Stimulated activated CD4-positive, alpha-beta T cell treated with anti-CD3 and anti-CD28 coated beads, Interleukin-2, amount 100 ng/mL, for 48 hours (primary cell): ENCODE measurements around the gene RNF181.
"Not testable (repeated sequence)": the region's sequence is repeated elsewhere in the genome, so short reads cannot be mapped to it uniquely, and the experiment has no call there.

Experiments
- DNase-seq, 2 donors: peaks; one replicate each; pipeline ENCODE4 v3.0.0-alpha.2; 2020

The RNF181 gene

GRCh38 chr2:85577386-85578242 is 17.9 kb upstream of the RNF181 start, which contains the start of gene VAMP8:
Gene VAMP8 (plus strand): TSS chr2:85577586. CDS start chr2:85577647, 61 bp downstream.
- DNase-seq, result peak; percentile 49 to 53

DNA sequence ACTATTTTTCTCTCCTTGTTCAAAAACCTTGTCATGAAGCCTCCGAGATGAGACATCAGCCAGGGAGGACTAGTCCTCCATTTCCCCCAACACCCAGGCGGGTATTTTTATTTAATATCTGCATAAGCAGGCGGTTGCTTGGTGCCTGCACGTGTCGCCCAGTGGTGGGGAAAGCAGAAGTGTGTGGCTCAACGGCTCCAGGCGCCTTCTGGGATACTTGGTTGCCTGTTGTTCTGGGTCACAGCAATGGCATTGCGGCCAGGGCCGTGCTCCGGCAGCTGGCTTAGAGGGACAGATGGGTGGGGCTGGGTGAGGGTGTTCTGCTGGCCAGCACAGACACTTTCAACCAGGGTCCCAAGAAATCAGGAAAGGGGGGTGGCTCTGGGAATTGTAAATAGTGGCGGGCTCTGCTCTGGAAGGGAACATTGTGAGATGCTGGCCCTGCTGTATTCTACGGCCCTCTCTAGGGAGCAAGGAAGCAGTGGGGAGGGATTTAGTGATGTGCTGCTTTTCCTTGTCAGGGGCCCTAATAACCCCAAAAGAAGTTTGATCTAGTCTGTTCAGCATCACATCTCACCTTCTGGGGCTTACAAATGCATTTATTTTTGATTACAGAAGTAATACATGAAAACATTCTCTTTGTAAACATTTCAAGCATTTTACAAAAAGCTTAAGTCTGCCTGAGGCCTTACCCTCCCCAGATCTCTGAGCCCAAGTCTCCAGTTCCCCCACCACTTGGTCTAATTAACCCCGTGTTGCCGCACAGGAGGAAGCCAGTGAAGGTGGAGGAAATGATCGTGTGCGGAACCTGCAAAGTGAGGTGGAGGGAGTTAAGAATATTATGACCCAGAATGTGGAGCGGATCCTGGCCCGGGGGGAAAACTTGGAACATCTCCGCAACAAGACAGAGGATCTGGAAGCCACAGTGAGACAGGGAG is 17.0 kb upstream of the RNF181 start:
- no peak for DNase-seq

DNA sequence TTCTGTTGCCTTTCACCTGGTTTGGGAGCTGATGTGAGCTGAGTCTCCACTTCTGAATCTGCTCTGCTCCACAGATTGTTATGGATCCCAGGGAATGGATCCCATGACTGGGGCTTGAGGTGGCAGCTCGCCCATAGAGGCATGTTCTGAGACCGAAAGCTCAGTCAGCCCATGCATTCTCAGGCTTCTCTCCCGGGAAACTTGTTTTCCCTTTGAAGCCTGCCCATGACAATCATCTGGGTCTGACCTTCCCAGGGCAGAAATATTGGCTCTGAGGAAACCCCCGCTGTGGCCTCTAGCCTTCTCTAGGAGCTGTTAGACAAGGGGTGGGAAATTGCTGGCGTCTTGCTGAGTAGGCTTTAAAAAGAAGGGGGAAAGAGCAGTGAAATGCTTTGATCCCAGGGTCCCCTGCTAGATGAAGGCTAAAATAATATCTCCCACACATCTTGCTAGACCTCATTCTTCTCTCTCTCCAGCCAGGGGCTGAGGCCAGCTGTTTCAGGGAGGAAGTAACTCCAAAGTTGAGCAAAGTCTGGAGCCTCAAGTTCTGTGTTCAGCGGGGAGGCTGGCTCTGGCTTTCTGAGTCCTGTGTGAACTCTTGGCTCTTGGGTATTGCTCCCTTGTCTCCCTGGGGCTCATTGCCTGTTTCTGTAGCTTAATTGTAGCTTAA is 16.1 kb upstream of the RNF181 start:
- DNase-seq, result no peak

- no peak for DNase-seq
These were observed 15.3 kb upstream of the RNF181 start for GRCh38 chr2:85580206-85580605.

GRCh38 chr2:85582492-85582891 is 13.1 kb upstream of the RNF181 start:
- no peak for DNase-seq

GRCh38 chr2:85583667-85584353 is 11.7 kb upstream of the RNF181 start:
- DNase-seq, result no peak

DNA sequence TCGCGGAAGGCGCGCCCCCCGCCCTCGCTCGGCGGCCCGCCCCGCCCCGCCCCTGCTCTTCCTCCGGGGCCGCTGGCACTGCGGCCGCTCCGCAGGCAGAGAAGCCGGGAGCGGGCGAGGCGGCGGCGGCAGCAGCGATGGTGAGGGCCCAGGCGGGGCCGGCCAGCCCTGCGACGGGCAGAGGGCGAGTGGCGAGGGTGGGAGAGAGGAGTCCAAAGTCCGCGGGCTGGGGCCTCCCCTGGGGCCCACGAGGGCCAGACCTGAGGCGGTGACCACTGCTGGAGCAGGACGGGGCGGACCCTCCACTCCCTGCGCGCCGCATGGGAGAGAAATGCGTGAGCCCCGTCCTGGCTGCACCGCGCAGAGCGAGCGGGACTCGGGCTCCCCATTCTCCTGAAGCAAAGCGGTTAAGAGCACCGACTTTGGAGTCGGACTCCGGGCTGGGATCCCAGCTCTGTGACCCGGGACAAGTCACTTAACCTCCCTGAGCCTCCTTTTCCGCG is 11.1 kb upstream of the RNF181 start, which contains the start of gene VAMP5:
TSS of gene VAMP5 (plus strand) at position 78 of the 503 bp plus-strand sequence. CDS start at position 138, 60 bp downstream.
- no peak for DNase-seq

GRCh38 chr2:85584857-85585780 is 10.4 kb upstream of the RNF181 start:
- DNase-seq, result no peak

GRCh38 chr2:85585781-85586105 is 9.8 kb upstream of the RNF181 start:
- DNase-seq, result no peak

DNA sequence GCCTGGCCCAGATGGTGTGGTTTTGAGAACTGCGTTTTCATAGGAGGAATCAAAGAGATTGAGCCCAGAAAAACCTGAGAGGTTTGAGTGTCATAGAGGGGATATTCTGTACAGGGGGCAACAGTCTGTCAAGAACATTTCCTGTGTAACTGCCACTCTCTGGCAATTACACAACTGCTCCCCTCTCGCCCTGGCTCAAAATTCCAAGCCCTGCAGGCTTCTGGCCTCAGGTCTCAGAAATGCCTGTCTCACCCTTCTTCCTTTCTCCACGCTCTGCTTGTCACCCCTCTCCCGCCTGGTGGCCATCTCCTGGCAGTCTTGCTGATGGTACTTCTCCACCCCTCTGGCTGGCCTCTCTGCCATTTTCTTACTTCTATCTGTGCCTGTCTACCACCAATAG is 7.3 kb upstream of the RNF181 start:
- DNase-seq, result no peak

DNA sequence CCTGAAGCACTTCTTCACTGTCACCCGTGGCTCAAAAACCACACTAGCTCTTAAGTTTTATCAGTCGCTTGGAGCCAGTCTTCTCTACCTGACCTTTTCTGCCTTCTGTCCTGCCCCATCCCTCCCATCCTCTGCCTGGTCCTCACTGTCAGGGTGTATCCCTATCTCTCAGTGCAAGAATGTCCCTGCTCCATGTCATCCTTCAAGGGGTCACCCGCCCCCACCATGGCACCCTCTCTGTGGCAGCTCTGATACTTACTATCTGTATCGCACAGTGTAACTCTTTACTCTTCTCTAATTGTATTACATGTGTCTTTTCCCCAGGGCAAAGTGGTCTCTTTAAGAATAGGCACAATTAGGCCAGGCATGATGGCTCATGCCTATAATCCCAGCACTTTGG is 6.9 kb upstream of the RNF181 start:
- no peak for DNase-seq

DNA sequence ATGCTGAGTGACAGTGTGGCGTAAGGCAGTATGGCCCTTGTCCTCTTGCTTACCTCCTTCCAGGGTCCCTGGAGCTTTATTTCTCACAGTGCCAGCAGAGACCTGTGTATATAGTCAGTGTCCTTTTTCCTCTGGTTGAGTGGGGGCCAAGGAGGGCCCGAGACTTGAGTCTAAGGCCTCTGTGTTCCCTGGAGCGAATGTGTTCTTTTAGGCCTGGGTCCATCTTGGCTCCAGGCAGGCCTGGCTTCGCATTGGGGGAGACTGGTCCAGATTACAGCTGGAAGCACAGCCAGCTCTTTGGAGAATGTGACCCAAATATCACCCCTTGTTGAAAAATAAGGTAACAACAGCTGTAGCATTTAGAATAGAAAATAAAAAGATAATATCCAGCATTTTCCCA is 6.4 kb upstream of the RNF181 start:
- no peak for DNase-seq

- no peak for DNase-seq
These were observed 5.4 kb upstream of the RNF181 start for GRCh38 chr2:85589982-85590791.

DNA sequence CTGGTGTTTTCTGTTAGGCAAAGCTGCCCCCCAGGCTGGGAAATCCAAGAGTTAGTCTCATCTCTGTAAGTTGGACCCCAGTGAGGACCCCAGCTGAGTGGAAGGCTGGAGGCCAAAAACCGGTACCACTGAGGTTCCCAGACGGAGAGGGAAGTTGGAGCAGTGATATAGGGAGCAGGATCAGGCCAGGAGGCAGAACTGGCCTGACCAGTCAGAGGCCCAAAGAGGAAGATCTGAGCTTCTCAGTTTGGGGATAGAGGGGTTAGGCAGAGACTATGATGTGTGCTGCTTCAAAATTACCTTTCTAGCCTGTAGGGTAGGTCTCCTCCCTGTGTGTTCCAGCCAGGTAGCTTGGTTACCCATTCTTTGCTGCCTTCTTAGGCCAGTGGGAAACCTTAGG is 4.6 kb upstream of the RNF181 start:
- no peak for DNase-seq

GRCh38 chr2:85591563-85591962 is 4.0 kb upstream of the RNF181 start:
- DNase-seq, result no peak

DNA sequence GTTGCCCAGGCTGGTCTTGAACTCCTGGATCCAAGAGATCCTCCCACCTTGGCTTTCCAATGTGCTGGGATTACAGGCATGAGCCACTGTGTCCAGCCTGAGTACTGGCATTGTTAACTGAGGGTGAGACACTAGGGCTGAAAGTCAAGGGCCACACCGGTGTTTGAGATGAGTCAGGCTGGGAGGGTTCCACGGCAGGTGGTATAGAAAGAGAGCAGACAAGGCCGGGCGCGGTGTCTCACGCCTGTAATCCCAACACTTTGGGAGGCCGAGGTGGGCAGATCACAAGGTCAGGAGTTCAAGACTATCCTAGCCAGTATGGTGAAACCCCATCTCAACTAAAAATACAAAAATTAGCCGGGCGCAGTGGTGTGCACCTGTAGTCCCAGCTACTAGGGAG is 3.2 kb upstream of the RNF181 start:
- not testable (repeated sequence) for DNase-seq

- no peak for DNase-seq
These were observed 2.5 kb upstream of the RNF181 start for GRCh38 chr2:85593023-85593422.

- no peak for DNase-seq
These were observed 737 bp upstream of the RNF181 start for GRCh38 chr2:85594715-85595300.

DNA sequence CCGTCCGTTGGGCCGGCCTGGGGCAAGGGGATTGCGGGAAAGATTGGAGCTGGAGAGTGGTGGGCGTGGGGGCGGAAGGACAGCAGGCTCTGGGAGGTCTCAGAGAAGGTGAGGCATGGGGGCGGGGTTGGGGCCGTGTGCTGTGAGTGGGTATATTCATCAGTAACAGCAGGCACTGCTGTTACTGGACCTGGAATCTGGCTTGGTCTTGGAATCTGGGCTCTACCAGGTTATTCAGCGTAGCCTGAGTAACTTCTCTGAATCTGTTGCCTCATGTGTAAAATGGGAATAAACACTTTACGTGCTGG is 435 bp downstream of the RNF181 start:
- DNase-seq, result no peak

DNA sequence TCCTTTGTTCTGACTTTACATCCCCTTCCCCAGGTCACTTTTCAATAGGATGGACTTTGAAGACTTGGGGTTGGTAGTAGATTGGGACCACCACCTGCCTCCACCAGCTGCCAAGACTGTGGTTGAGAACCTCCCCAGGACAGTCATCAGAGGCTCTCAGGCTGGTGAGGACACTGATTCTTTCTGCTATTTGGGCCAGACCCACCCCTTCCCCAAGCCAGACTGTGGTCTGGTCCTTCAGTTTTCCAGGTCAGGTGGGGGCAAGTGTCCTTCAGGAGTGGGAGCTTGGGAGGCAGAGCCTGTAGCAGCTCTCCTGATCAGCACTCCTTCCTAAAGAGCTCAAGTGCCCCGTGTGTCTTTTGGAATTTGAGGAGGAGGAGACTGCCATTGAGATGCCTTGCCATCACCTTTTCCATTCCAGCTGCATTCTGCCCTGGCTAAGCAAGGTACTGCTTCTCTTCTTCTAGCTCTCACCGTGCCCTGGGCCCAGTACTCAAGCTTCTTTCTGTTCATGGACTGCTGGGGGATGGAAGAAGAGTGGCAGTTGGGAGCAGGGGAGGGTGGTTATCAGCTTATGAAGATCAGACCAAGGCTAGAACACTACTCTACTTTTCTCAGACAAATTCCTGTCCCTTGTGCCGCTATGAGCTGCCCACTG is 1.1 kb downstream of the RNF181 start:
- no peak for DNase-seq
